GM12891 (cell line): Measurements from ENCODE around the gene RETNLB.

ENCODE experiments used
- POLR2A ChIP-seq: IDR thresholded peaks from 2 replicates; pipeline ENCODE4 v1.6.1; 2011; ENCODE audit warnings: low read depth, low read length, control low read depth
- POLR2AphosphoS5 ChIP-seq: IDR thresholded peaks from 2 replicates; pipeline ENCODE4 v1.6.1; 2011; ENCODE audit warnings: low read depth, low read length, control low read depth
- SPI1 ChIP-seq: IDR thresholded peaks from 2 replicates; pipeline ENCODE4 v1.6.1; 2011; ENCODE audit warnings: low read depth, low read length, control low read depth

DNA sequence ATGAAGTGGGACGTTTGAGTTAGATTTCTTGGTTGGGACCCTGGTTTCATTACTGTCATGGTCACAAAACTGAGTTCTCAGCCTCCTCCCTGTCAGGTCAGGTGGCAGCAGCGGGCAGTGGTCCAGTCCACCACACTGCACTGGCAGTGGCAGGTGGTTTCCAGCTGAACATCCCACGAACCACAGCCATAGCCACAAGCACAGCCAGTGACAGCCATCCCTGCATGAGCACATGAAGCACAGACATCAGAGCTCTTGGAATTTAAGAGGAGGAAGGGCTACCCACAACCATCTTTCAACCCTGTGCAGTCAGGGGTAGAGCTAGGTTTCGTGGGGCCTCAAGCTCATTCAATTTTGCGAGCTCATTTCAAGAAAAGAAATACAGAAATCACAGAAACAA lies 1.5 kb downstream of the RETNLB start:
- TF ChIP-seq POLR2A (no peak), POLR2AphosphoS5 (no peak), SPI1 (no peak)
